ENCODE results near the gene CEP112. TPM values are rescaled to one million over a fixed set of nuclear protein-coding genes. Genes with fewer than 3 reads are reported as not detected.

Gene CEP112
- total and polyA plus RNA-seq, 2 donors (not counting 3 experiments of a cell fraction or from before 2014, with no cell fraction given): 1.5 to 25.3 TPM

GRCh38 chr17:66221755-66222530, 30.0 kb upstream of the CEP112 start:
- Histone ChIP-seq H3K27ac (ENCODE audit: insufficient read depth, low read depth, low read length) (no peak overlapping the region), H3K9me1 (replicated peaks; ENCODE audit: control insufficient read depth, extremely low read depth, insufficient read depth, low read length) (no peaks in the 10 kb centered on the region), H3K4me1 (ENCODE audit: control insufficient read depth, extremely low read depth, insufficient read depth, low read length) (no peaks in the 10 kb centered on the region), H3K79me2 (ENCODE audit: control insufficient read depth, insufficient read depth, low read length) (no peaks in the 10 kb centered on the region), H3K9me3 (replicated peaks; ENCODE audit: control insufficient read depth, insufficient read depth, low read length) (no peaks in the 10 kb centered on the region), H4K20me1 (replicated peaks; ENCODE audit: control insufficient read depth, extremely low read depth, insufficient read depth, low read length) (no peaks in the 10 kb centered on the region), H2AFZ (ENCODE audit: low read depth, low read length) (no peak overlapping the region), H3K9ac (replicated peaks; ENCODE audit: extremely low read depth, insufficient read depth, low read length) (no peak overlapping the region), H3K4me3 (replicated peaks in 1 of 3; ENCODE audit: insufficient read depth in 1 of 3, low read depth in 1 of 3, low read length in 3 of 3) (no peak overlapping the region), H3K27me3 (ENCODE audit: control insufficient read depth in 2 of 2, insufficient read depth in 2 of 2, low read length in 2 of 2) (peaks cover 13 to 17% of the 10 kb centered on the region in 2 experiments), H3K36me3 (ENCODE audit: control insufficient read depth in 2 of 2, extremely low read depth in 1 of 2, insufficient read depth in 2 of 2, low read length in 2 of 2) (no peaks in the 10 kb centered on the region), H3K4me2 (ENCODE audit: insufficient read depth, low read length) (no peak overlapping the region)
- intact Hi-C loops (cut with micrococcal nuclease) (no loop called here), dilution Hi-C loops (cut with MboI; ENCODE audit: extremely low pct_ligation_motif_present, low sequenced_read_pairs) (no loop called here)
- no TSS peak for BruUV-seq (replicated peaks)
- TF ChIP-seq MYC (IDR thresholded peaks at IDR 0.05; ENCODE audit: low read depth, low read length) (no peak), MAX (IDR thresholded peaks at IDR 0.05; ENCODE audit: insufficient read depth, insufficient read length) (no peak), CTCF (IDR thresholded peaks at IDR 0.05; ENCODE audit: extremely low read depth in 1 of 2, insufficient read depth in 1 of 2, low read depth in 1 of 2, low read length in 2 of 2) (no peak), POLR2AphosphoS5 (IDR thresholded peaks at IDR 0.05; ENCODE audit: insufficient read depth, low read depth, low read length) (no peak), EZH2 (IDR thresholded peaks at IDR 0.05; ENCODE audit: borderline replicate concordance, low read depth, low read length, severe bottlenecking) (no peak), FOS (IDR thresholded peaks at IDR 0.05; ENCODE audit: borderline replicate concordance, insufficient read depth, low read length) (no peak), POLR2A (IDR thresholded peaks at IDR 0.05; ENCODE audit: low read depth, low read length) (no peak), JUN (IDR thresholded peaks at IDR 0.05; ENCODE audit: borderline replicate concordance, insufficient read depth, insufficient read length, low read depth) (no peak), GATA2 (IDR thresholded peaks at IDR 0.05; ENCODE audit: insufficient read depth, insufficient read length, low read depth, low read length) (no peak)
- POLR2A ChIA-PET: no interaction called here
- CTCF ChIA-PET: interaction anchor here (1.1 to 1.3 kb wide), 2 partner anchors 394 to 452 kb away, joined by 3 to 5 read pairs; no protein-coding TSS in a partner anchor
- no peak for FAIRE-seq
- DNase-seq (ENCODE audit: low read depth, low spot score): no peak

Data from endothelial cell of umbilical vein (primary cell).